Measurements from ENCODE around the gene AVP.
A peak's percentile ranks its signal among the peaks of the same experiment; 100 is the strongest.
"Not testable (repeated sequence)": the region's sequence is repeated elsewhere in the genome, so short reads cannot be mapped to it uniquely, and the experiment has no call there.

The AVP gene

GRCh38 chr20:3071266-3071609 lies 13.3 kb downstream of the AVP start:
- H3K4me3 Mint-ChIP-seq, result peak overlapping the region; percentile 68 to 75
- DNase-seq (no peak), ATAC-seq (replicated peaks) (no peak)
- peaks cover 8 to 11% of the 10 kb centered on the region in 2 donors for H3K4me1 Mint-ChIP-seq (ENCODE audit: low read depth in 2 of 2)
- H3K27ac Mint-ChIP-seq, result peak overlapping the region; percentile 9 to 17
- H3K9me3 Mint-ChIP-seq, result no peaks in the 10 kb centered on the region
- peaks cover 6 to 9% of the 10 kb centered on the region in 2 donors for H3K27me3 Mint-ChIP-seq
- no peaks in the 10 kb centered on the region for H3K36me3 Mint-ChIP-seq (ENCODE audit: insufficient read depth)

- Mint-ChIP-seq H3K9me3 (no peaks in the 10 kb centered on the region), H3K27ac (peak overlapping the region; percentile 9 to 17), H3K27me3 (peaks cover 6 to 9% of the 10 kb centered on the region in 2 donors), H3K4me3 (peak overlapping the region; percentile 68 to 75), H3K4me1 (ENCODE audit: low read depth in 2 of 2) (peaks cover 8 to 11% of the 10 kb centered on the region in 2 donors), H3K36me3 (ENCODE audit: insufficient read depth) (no peaks in the 10 kb centered on the region)
- DNase-seq (no peak), ATAC-seq (replicated peaks) (no peak)
Observed at GRCh38 chr20:3070725-3071124, 13.8 kb downstream of the AVP start.

GRCh38 chr20:3068986-3069900 lies 15.3 kb downstream of the AVP start:
- ATAC-seq (replicated peaks) (no peak), DNase-seq (no peak)
- Mint-ChIP-seq H3K36me3 (ENCODE audit: insufficient read depth) (no peaks in the 10 kb centered on the region), H3K27ac (no peak overlapping the region), H3K9me3 (no peaks in the 10 kb centered on the region), H3K4me1 (ENCODE audit: low read depth in 2 of 2) (peaks cover 8 to 11% of the 10 kb centered on the region in 2 donors), H3K27me3 (peaks cover 6 to 9% of the 10 kb centered on the region in 2 donors), H3K4me3 (no peak overlapping the region)

- Mint-ChIP-seq H3K4me3 (no peak overlapping the region), H3K4me1 (ENCODE audit: low read depth in 2 of 2) (peaks cover 8 to 11% of the 10 kb centered on the region in 2 donors), H3K27ac (peak overlapping the region in 1 of 2 donors; percentile 20), H3K9me3 (no peaks in the 10 kb centered on the region), H3K27me3 (peaks cover 6 to 9% of the 10 kb centered on the region in 2 donors), H3K36me3 (ENCODE audit: insufficient read depth) (no peaks in the 10 kb centered on the region)
- ATAC-seq (replicated peaks), result no peak
- no peak for DNase-seq
Observed at GRCh38 chr20:3068075-3068474, 16.4 kb downstream of the AVP start.

- peaks cover 4% of the 10 kb centered on the region for H3K36me3 Mint-ChIP-seq (ENCODE audit: insufficient read depth)
- H3K27me3 Mint-ChIP-seq, result peaks cover 6 to 9% of the 10 kb centered on the region in 2 donors
- H3K9me3 Mint-ChIP-seq, result no peaks in the 10 kb centered on the region
- ATAC-seq (replicated peaks), result no peak
- peak overlapping the region; percentile 20 to 49 for H3K27ac Mint-ChIP-seq
- peaks cover 8% of the 10 kb centered on the region in 2 donors for H3K4me1 Mint-ChIP-seq (ENCODE audit: low read depth in 2 of 2)
- DNase-seq, result no peak
- H3K4me3 Mint-ChIP-seq, result no peak overlapping the region
Observed at GRCh38 chr20:3067139-3068014, 17.1 kb downstream of the AVP start.

- H3K9me3 Mint-ChIP-seq; H3K27ac Mint-ChIP-seq; H3K36me3 Mint-ChIP-seq (ENCODE audit: insufficient read depth); H3K27me3 Mint-ChIP-seq; H3K4me3 Mint-ChIP-seq; ATAC-seq (replicated peaks); DNase-seq; H3K4me1 Mint-ChIP-seq (ENCODE audit: low read depth in 2 of 2): not testable (repeated sequence)
Observed at GRCh38 chr20:3064119-3064518, 20.4 kb downstream of the AVP start.

- no peak overlapping the region for H3K27ac Mint-ChIP-seq
- no peaks in the 10 kb centered on the region for H3K4me1 Mint-ChIP-seq (ENCODE audit: low read depth in 2 of 2)
- peaks cover 4% of the 10 kb centered on the region for H3K36me3 Mint-ChIP-seq (ENCODE audit: insufficient read depth)
- DNase-seq, result no peak
- no peak overlapping the region for H3K4me3 Mint-ChIP-seq
- ATAC-seq (replicated peaks), result no peak
- no peaks in the 10 kb centered on the region for H3K9me3 Mint-ChIP-seq
- H3K27me3 Mint-ChIP-seq, result no peaks in the 10 kb centered on the region
Observed at GRCh38 chr20:3059489-3059888, 25.0 kb downstream of the AVP start.

- H3K36me3 Mint-ChIP-seq (ENCODE audit: insufficient read depth), result peaks cover 8% of the 10 kb centered on the region
- H3K27me3 Mint-ChIP-seq, result no peaks in the 10 kb centered on the region
- no peak overlapping the region for H3K4me3 Mint-ChIP-seq
- DNase-seq, result no peak
- peaks cover 6% of the 10 kb centered on the region in 2 donors for H3K4me1 Mint-ChIP-seq (ENCODE audit: low read depth in 2 of 2)
- no peak for ATAC-seq (replicated peaks)
- H3K27ac Mint-ChIP-seq, result peak overlapping the region in 1 of 2 donors; percentile 20
- no peaks in the 10 kb centered on the region for H3K9me3 Mint-ChIP-seq
Observed at GRCh38 chr20:3051385-3052019, 33.0 kb downstream of the AVP start.

GRCh38 chr20:3047486-3048419 lies 36.8 kb downstream of the AVP start:
- Mint-ChIP-seq H3K27ac (no peak overlapping the region), H3K27me3 (no peaks in the 10 kb centered on the region), H3K9me3 (no peaks in the 10 kb centered on the region), H3K36me3 (ENCODE audit: insufficient read depth) (peaks cover 17% of the 10 kb centered on the region), H3K4me3 (peak overlapping the region; percentile 80 to 88), H3K4me1 (ENCODE audit: low read depth in 2 of 2) (peaks cover 12 to 18% of the 10 kb centered on the region in 2 donors)
- ATAC-seq (replicated peaks) (no peak), DNase-seq (no peak)

GRCh38 chr20:3046677-3047462 lies 37.7 kb downstream of the AVP start:
- Mint-ChIP-seq H3K36me3 (ENCODE audit: insufficient read depth) (peaks cover 18% of the 10 kb centered on the region), H3K27ac (peak overlapping the region; percentile 68 to 80), H3K4me1 (ENCODE audit: low read depth in 2 of 2) (peaks cover 12 to 18% of the 10 kb centered on the region in 2 donors), H3K27me3 (no peaks in the 10 kb centered on the region), H3K4me3 (peak overlapping the region; percentile 80 to 88), H3K9me3 (no peaks in the 10 kb centered on the region)
- DNase-seq (no peak), ATAC-seq (replicated peaks) (no peak)

GRCh38 chr20:3045816-3046676 lies 38.5 kb downstream of the AVP start, which contains the start of gene MRPS26:
TSS of gene MRPS26 (plus strand) at chr20:3046052. CDS start at chr20:3046069, 17 bp downstream.
- H3K4me1 Mint-ChIP-seq (ENCODE audit: low read depth in 2 of 2), result peaks cover 12 to 18% of the 10 kb centered on the region in 2 donors
- peaks cover 20% of the 10 kb centered on the region for H3K36me3 Mint-ChIP-seq (ENCODE audit: insufficient read depth)
- DNase-seq (peak; percentile 62 to 70 (median 68)), ATAC-seq (replicated peaks) (peak; percentile 88)
- no peaks in the 10 kb centered on the region for H3K9me3 Mint-ChIP-seq
- no peaks in the 10 kb centered on the region for H3K27me3 Mint-ChIP-seq
- peak within 1 kb of the TSS; percentile 70 to 80 for H3K27ac Mint-ChIP-seq
- peak within 1 kb of the TSS; percentile 80 to 88 for H3K4me3 Mint-ChIP-seq
